HepG2 (cell line): Measurements from ENCODE around the gene ATXN7L3. TPM values are rescaled to one million over a fixed set of nuclear protein-coding genes. Genes with fewer than 3 reads are reported as not detected.
A peak's percentile ranks its signal among the peaks of the same experiment; 100 is the strongest.

Experiments
- ARNT2 ChIP-seq: sonication (generic); formaldehyde crosslinking; IDR thresholded peaks from 2 replicates; pipeline ENCODE4 v1.8.0; 2022; ENCODE audit warnings: mild to moderate bottlenecking, low read depth, missing genetic modification reagents, moderate library complexity
- GFI1 ChIP-seq: sonication (generic); formaldehyde crosslinking; IDR thresholded peaks from 2 replicates; pipeline ENCODE4 v1.5.0; 2020; ENCODE audit warnings: missing genetic modification reagents, mild to moderate bottlenecking, borderline replicate concordance
- HNF4A ChIP-seq: sonication (generic); formaldehyde crosslinking; IDR thresholded peaks from 2 replicates; pipeline ENCODE4 v1.4.0; 2020; ENCODE audit warnings: missing genetic modification reagents
- JUND ChIP-seq: sonication (generic); formaldehyde crosslinking; IDR thresholded peaks from 2 replicates; pipeline ENCODE4 v1.8.0; 2022; ENCODE audit warnings: mild to moderate bottlenecking, missing genetic modification reagents
- MAF1 ChIP-seq: sonication (generic); formaldehyde crosslinking; IDR thresholded peaks from 2 replicates; pipeline ENCODE4 v1.5.0; 2020; ENCODE audit warnings: missing genetic modification reagents, borderline replicate concordance
- MIXL1 ChIP-seq: IDR thresholded peaks from 2 replicates; pipeline ENCODE4 v1.6.1; 2016
- SPEN ChIP-seq: sonication (generic); formaldehyde crosslinking; IDR thresholded peaks from 2 replicates; pipeline ENCODE4 v1.5.1; 2020; ENCODE audit warnings: low read depth, mild to moderate bottlenecking, missing genetic modification reagents
- TBP ChIP-seq: sonication (generic); formaldehyde crosslinking; IDR thresholded peaks from 2 replicates; pipeline ENCODE4 v1.5.0; 2020; ENCODE audit warnings: missing genetic modification reagents
- ZIK1 ChIP-seq: sonication (generic); formaldehyde crosslinking; IDR thresholded peaks from 2 replicates; pipeline ENCODE4 v1.5.0; 2020; ENCODE audit warnings: mild to moderate bottlenecking, low read depth, missing genetic modification reagents, borderline replicate concordance
- ZNF382 ChIP-seq: sonication (generic); formaldehyde crosslinking; IDR thresholded peaks from 2 replicates; pipeline ENCODE4 v1.5.0; 2020; ENCODE audit warnings: missing genetic modification reagents, mild to moderate bottlenecking, borderline replicate concordance
- ZNF430 ChIP-seq: sonication (generic); formaldehyde crosslinking; IDR thresholded peaks from 2 replicates; pipeline ENCODE4 v1.9.0; 2021; ENCODE audit warnings: mild to moderate bottlenecking, missing genetic modification reagents
- ZNF549 ChIP-seq: sonication (generic); formaldehyde crosslinking; IDR thresholded peaks from 2 replicates; pipeline ENCODE4 v1.5.0; 2020; ENCODE audit warnings: missing genetic modification reagents
- ZNF570 ChIP-seq: sonication (generic); formaldehyde crosslinking; IDR thresholded peaks from 2 replicates; pipeline ENCODE4 v1.4.0; 2020; ENCODE audit warnings: mild to moderate bottlenecking, missing genetic modification reagents, borderline replicate concordance
- ZNF737 ChIP-seq: sonication (generic); formaldehyde crosslinking; IDR thresholded peaks from 2 replicates; pipeline ENCODE4 v1.5.0; 2020; ENCODE audit warnings: missing genetic modification reagents, mild to moderate bottlenecking, borderline replicate concordance
- polyA plus RNA-seq, 8 experiments: library from polyadenylated mRNA; depleted of rRNA in 3 of 8; stranded (reverse) in 7 of 8; unstranded in 1 of 8; fragments of >200 nt; fragmentation: Illumina TruSeq in 4 of 8; extraction: Trizol in 4 of 8; gene quantifications; 2 replicates each; pipeline versions ENCODE4 v1.2.1 to v1.2.3, GENCODE V29; 2011 to 2016; ENCODE audit warnings: low read depth in 4 of 8, missing spikeins in 1 of 8, mixed read lengths in 1 of 8; ENCODE audit not compliant: insufficient read depth in 1 of 8
- total RNA-seq, 5 experiments: library from RNA; depleted of rRNA; stranded (reverse); fragments of >200 nt; fragmentation: Illumina TruSeq; extraction: Trizol; gene quantifications; 2 replicates each; pipeline ENCODE4 v1.2.3, GENCODE V29; 2016; ENCODE audit warnings: low read depth in 1 of 5
- TF ChIP-seq, protein P1 (sequence below): IDR thresholded peaks from 2 replicates; pipeline ENCODE4 v1.6.1; 2016; ENCODE audit warnings: low read depth, control low read depth
- TF ChIP-seq, protein P2 (sequence below): sonication (generic); formaldehyde crosslinking; IDR thresholded peaks from 2 replicates; pipeline ENCODE4 v1.4.0; 2020; ENCODE audit warnings: mild to moderate bottlenecking, missing genetic modification reagents
- TF ChIP-seq, protein P3 (sequence below): sonication (generic); formaldehyde crosslinking; IDR thresholded peaks from 2 replicates; pipeline ENCODE4 v1.4.0; 2020; ENCODE audit warnings: mild to moderate bottlenecking, missing genetic modification reagents, borderline replicate concordance
- TF ChIP-seq, protein P4 (sequence below): sonication (generic); formaldehyde crosslinking; conservative IDR thresholded peaks from 2 replicates; pipeline ENCODE4 v1.8.1; 2023; ENCODE audit warnings: missing genetic modification reagents

Gene ATXN7L3
- total and polyA plus RNA-seq, 2 of the 13 experiments (the other 11 are each of a cell fraction or from before 2014, with no cell fraction given) = 44.5 to 59.1 TPM

DNA sequence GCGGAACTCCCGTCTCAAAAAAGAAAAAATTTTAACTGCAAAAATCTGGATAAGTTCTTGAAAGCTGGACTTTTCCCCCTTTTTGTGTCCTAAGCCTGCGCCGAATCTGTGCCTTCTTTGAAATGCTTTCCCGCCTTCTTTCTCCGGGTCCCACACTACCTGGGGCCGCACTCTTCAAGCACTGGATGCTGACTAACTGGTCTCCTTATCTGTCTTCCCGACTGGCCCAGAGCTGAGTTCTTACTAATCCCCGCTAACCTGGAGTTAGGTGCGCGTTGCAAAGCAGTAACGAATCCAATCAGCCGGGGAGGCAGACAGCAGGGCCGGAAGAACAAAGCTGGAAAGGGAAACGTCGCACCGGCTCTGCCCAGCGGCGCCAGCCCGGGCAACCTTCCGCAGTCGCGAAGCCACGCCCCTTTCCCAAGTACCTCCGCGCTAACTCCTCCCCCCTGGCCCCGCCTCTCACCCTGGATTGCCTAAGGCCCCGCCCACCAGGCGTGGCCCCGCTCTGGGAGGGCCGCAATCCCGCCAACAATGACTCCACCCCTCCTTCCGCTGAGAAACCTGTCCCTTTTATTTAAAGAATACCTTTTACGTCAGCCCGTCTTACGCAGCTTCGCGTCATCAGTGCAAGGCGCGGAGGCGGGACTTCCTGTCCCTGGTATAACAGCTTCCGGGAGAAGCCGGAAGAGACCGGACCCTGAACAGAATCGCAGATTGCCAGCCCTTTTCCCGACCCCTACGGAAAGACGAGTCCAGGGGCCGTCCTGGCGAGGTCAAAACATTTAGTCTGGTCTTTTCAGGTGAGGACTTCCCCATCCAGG, 13.2 kb downstream of the ATXN7L3 start, which contains the start of gene TMUB2 (continued):
- TF ChIP-seq JUND (CRISPR knock-in tag) (0 out of 2 replicates have a peak, but pooled peaks have one; percentile 49), TBP (CRISPR knock-in tag) (no peak; the same call in 1 of the 2 replicates), SPEN (CRISPR knock-in tag) (peak; percentile 57), ARNT2 (CRISPR knock-in tag) (peak; percentile 81), ZIK1 (CRISPR knock-in tag) (no peak; the same call in 1 of the 2 replicates), ZNF549 (no peak), ZNF570 (no peak), ZNF737 (CRISPR knock-in tag) (no peak), MIXL1 (CRISPR knock-in tag) (peak; percentile 63), ZNF430 (CRISPR knock-in tag) (no peak), ZNF382 (CRISPR knock-in tag) (no peak), GFI1 (CRISPR knock-in tag) (no peak), HNF4A (CRISPR knock-in tag) (no peak; the same call in 1 of the 2 replicates), MAF1 (CRISPR knock-in tag) (peak; percentile 90)
- TF ChIP-seq, protein P1, sequence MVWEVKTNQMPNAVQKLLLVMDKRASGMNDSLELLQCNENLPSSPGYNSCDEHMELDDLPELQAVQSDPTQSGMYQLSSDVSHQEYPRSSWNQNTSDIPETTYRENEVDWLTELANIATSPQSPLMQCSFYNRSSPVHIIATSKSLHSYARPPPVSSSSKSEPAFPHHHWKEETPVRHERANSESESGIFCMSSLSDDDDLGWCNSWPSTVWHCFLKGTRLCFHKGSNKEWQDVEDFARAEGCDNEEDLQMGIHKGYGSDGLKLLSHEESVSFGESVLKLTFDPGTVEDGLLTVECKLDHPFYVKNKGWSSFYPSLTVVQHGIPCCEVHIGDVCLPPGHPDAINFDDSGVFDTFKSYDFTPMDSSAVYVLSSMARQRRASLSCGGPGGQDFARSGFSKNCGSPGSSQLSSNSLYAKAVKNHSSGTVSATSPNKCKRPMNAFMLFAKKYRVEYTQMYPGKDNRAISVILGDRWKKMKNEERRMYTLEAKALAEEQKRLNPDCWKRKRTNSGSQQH (CRISPR knock-in tag) = no peak
- TF ChIP-seq, protein P2, sequence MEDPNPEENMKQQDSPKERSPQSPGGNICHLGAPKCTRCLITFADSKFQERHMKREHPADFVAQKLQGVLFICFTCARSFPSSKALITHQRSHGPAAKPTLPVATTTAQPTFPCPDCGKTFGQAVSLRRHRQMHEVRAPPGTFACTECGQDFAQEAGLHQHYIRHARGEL = no peak
- TF ChIP-seq, protein P3, sequence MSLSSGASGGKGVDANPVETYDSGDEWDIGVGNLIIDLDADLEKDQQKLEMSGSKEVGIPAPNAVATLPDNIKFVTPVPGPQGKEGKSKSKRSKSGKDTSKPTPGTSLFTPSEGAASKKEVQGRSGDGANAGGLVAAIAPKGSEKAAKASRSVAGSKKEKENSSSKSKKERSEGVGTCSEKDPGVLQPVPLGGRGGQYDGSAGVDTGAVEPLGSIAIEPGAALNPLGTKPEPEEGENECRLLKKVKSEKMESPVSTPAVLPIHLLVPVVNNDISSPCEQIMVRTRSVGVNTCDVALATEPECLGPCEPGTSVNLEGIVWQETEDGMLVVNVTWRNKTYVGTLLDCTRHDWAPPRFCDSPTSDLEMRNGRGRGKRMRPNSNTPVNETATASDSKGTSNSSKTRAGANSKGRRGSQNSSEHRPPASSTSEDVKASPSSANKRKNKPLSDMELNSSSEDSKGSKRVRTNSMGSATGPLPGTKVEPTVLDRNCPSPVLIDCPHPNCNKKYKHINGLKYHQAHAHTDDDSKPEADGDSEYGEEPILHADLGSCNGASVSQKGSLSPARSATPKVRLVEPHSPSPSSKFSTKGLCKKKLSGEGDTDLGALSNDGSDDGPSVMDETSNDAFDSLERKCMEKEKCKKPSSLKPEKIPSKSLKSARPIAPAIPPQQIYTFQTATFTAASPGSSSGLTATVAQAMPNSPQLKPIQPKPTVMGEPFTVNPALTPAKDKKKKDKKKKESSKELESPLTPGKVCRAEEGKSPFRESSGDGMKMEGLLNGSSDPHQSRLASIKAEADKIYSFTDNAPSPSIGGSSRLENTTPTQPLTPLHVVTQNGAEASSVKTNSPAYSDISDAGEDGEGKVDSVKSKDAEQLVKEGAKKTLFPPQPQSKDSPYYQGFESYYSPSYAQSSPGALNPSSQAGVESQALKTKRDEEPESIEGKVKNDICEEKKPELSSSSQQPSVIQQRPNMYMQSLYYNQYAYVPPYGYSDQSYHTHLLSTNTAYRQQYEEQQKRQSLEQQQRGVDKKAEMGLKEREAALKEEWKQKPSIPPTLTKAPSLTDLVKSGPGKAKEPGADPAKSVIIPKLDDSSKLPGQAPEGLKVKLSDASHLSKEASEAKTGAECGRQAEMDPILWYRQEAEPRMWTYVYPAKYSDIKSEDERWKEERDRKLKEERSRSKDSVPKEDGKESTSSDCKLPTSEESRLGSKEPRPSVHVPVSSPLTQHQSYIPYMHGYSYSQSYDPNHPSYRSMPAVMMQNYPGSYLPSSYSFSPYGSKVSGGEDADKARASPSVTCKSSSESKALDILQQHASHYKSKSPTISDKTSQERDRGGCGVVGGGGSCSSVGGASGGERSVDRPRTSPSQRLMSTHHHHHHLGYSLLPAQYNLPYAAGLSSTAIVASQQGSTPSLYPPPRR = no peak; the same call in 1 of the 2 replicates
- TF ChIP-seq, protein P4, sequence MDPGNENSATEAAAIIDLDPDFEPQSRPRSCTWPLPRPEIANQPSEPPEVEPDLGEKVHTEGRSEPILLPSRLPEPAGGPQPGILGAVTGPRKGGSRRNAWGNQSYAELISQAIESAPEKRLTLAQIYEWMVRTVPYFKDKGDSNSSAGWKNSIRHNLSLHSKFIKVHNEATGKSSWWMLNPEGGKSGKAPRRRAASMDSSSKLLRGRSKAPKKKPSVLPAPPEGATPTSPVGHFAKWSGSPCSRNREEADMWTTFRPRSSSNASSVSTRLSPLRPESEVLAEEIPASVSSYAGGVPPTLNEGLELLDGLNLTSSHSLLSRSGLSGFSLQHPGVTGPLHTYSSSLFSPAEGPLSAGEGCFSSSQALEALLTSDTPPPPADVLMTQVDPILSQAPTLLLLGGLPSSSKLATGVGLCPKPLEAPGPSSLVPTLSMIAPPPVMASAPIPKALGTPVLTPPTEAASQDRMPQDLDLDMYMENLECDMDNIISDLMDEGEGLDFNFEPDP = no peak
